Hematopoietic multipotent progenitor cell (in vitro differentiated cells): ENCODE measurements around the gene POTEC. TPM values are rescaled to one million over a fixed set of nuclear protein-coding genes. Genes with fewer than 3 reads are reported as not detected.
"Not testable (repeated sequence)": the region's sequence is repeated elsewhere in the genome, so short reads cannot be mapped to it uniquely, and the experiment has no call there.

Experiments
- DNase-seq, 3 donors: peaks; one replicate each; pipeline ENCODE4 v3.0.0-alpha.2; 2011 to 2015; ENCODE audit warnings: low read depth in 2 of 3, low spot score in 2 of 3
- total RNA-seq: library from RNA; depleted of rRNA; stranded (reverse); fragments of >200 nt; gene quantifications from one replicate; pipeline ENCODE4 v1.2.3, GENCODE V29; 2012

The POTEC gene
- not detected for total RNA-seq

- DNase-seq: not testable (repeated sequence)
Measured at GRCh38 chr18:14543446-14543964, at the start of gene POTEC. POTEC (minus strand) TSS chr18:14543600; CDS start chr18:14543146, 454 bp downstream.

- no peak for DNase-seq
Measured at GRCh38 chr18:14577971-14578370, 34.6 kb upstream of the POTEC start.

- DNase-seq: not testable (repeated sequence)
Measured at GRCh38 chr18:14559502-14559901, 16.1 kb upstream of the POTEC start.

- DNase-seq: not testable (repeated sequence)
Measured at GRCh38 chr18:14531659-14532058, 11.7 kb downstream of the POTEC start.

GRCh38 chr18:14510707-14511106 is 32.7 kb downstream of the POTEC start:
- not testable (repeated sequence) for DNase-seq

- DNase-seq: not testable (repeated sequence)
Measured at GRCh38 chr18:14503691-14504090, 39.7 kb downstream of the POTEC start.

GRCh38 chr18:14501894-14502293 is 41.5 kb downstream of the POTEC start:
- not testable (repeated sequence) for DNase-seq

- DNase-seq: not testable (repeated sequence)
Measured at GRCh38 chr18:14489256-14490014, 54.0 kb downstream of the POTEC start.

GRCh38 chr18:14488789-14489188 is 54.6 kb downstream of the POTEC start:
- DNase-seq: not testable (repeated sequence)

- DNase-seq: not testable (repeated sequence)
Measured at GRCh38 chr18:14486926-14487580, 56.3 kb downstream of the POTEC start.

GRCh38 chr18:14479076-14479475 is 64.3 kb downstream of the POTEC start:
- not testable (repeated sequence) for DNase-seq

GRCh38 chr18:14475520-14475919 is 67.9 kb downstream of the POTEC start:
- not testable (repeated sequence) for DNase-seq

- DNase-seq: not testable (repeated sequence)
Measured at GRCh38 chr18:14474752-14475151, 68.6 kb downstream of the POTEC start.

GRCh38 chr18:14474007-14474720 is 69.2 kb downstream of the POTEC start:
- not testable (repeated sequence) for DNase-seq

- DNase-seq: not testable (repeated sequence)
Measured at GRCh38 chr18:14473250-14474006, 70.0 kb downstream of the POTEC start.

- DNase-seq: peak in 2 of 3 donors; percentile 14 to 28
Measured at GRCh38 chr18:14471286-14471685, 72.1 kb downstream of the POTEC start.

GRCh38 chr18:14470446-14470845 is 73.0 kb downstream of the POTEC start:
- DNase-seq: not testable (repeated sequence)

GRCh38 chr18:14470046-14470445 is 73.4 kb downstream of the POTEC start:
- not testable (repeated sequence) for DNase-seq

GRCh38 chr18:14465989-14466388 is 77.4 kb downstream of the POTEC start:
- not testable (repeated sequence) for DNase-seq
